HepG2 (cell line): ENCODE results near the gene SLC13A3. TPM values are rescaled to one million over a fixed set of nuclear protein-coding genes. Genes with fewer than 3 reads are reported as not detected.
A peak's percentile ranks its signal among the peaks of the same experiment; 100 is the strongest.

Source experiments
- ATF1 ChIP-seq: IDR thresholded peaks from 2 replicates; pipeline ENCODE4 v1.6.1; 2016; ENCODE audit warnings: mild to moderate bottlenecking, control low read depth
- ESRRA ChIP-seq: sonication (generic); formaldehyde crosslinking; IDR thresholded peaks from 2 replicates; pipeline ENCODE4 v1.5.1; 2020; ENCODE audit warnings: mild to moderate bottlenecking, low read depth, missing genetic modification reagents
- LBX2 ChIP-seq: sonication (generic); formaldehyde crosslinking; IDR thresholded peaks from 2 replicates; pipeline ENCODE4 v1.5.0; 2020; ENCODE audit warnings: missing genetic modification reagents, mild to moderate bottlenecking, borderline replicate concordance
- MAFK ChIP-seq, 2 experiments: IDR thresholded peaks in 1 of 2; conservative IDR thresholded peaks in 1 of 2; 2 replicates each; pipeline ENCODE4 v1.6.1; 2011; ENCODE audit warnings: improper control_type of control experiment in 2 of 2, low read length in 2 of 2
- PBX3 ChIP-seq: sonication (generic); formaldehyde crosslinking; IDR thresholded peaks from 2 replicates; pipeline ENCODE4 v1.8.1; 2023; ENCODE audit warnings: missing genetic modification reagents, inconsistent platforms, borderline replicate concordance
- POLR2AphosphoS2 ChIP-seq: IDR thresholded peaks from 2 replicates; pipeline ENCODE4 v1.6.1; 2011; ENCODE audit warnings: low read depth, low read length, improper control_type of control experiment
- RBM39 ChIP-seq: fragments of 200-400 bp; formaldehyde crosslinking; IDR thresholded peaks from one replicate; pipeline ENCODE4 v1.6.1; 2018; ENCODE audit warnings: antibody characterized with exemption, mild to moderate bottlenecking, low read depth, low read length; ENCODE audit not compliant: poor library complexity, severe bottlenecking
- SETDB1 ChIP-seq: sonication (generic); formaldehyde crosslinking; IDR thresholded peaks from 2 replicates; pipeline ENCODE4 v1.5.1; 2020; ENCODE audit warnings: missing genetic modification reagents, mild to moderate bottlenecking, borderline replicate concordance
- THAP11 ChIP-seq: IDR thresholded peaks from 2 replicates; pipeline ENCODE4 v1.6.1; 2016; ENCODE audit warnings: missing biosample characterization, missing genetic modification reagents
- WIZ ChIP-seq: sonication (generic); formaldehyde crosslinking; IDR thresholded peaks from 2 replicates; pipeline ENCODE4 v1.5.1; 2020; ENCODE audit warnings: mild to moderate bottlenecking, missing genetic modification reagents
- ZBTB1 ChIP-seq: sonication (generic); formaldehyde crosslinking; IDR thresholded peaks from 2 replicates; pipeline ENCODE4 v1.4.0; 2020; ENCODE audit warnings: missing genetic modification reagents, borderline replicate concordance
- ZNF136 ChIP-seq: sonication (generic); formaldehyde crosslinking; IDR thresholded peaks from 2 replicates; pipeline ENCODE4 v1.8.1; 2022; ENCODE audit warnings: low read depth, mild to moderate bottlenecking, moderate library complexity, missing genetic modification reagents
- ZNF138 ChIP-seq: sonication (generic); formaldehyde crosslinking; IDR thresholded peaks from 2 replicates; pipeline ENCODE4 v1.5.0; 2020; ENCODE audit warnings: mild to moderate bottlenecking, low read depth, missing genetic modification reagents
- ZNF720 ChIP-seq: sonication (generic); formaldehyde crosslinking; IDR thresholded peaks from 2 replicates; pipeline ENCODE4 v1.4.0; 2020; ENCODE audit warnings: missing genetic modification reagents
- ZNF747 ChIP-seq: sonication (generic); formaldehyde crosslinking; IDR thresholded peaks from 2 replicates; pipeline ENCODE4 v1.8.1; 2023; ENCODE audit warnings: missing genetic modification reagents, mild to moderate bottlenecking, borderline replicate concordance
- ZNF768 ChIP-seq: sonication (generic); formaldehyde crosslinking; IDR thresholded peaks from 2 replicates; pipeline ENCODE4 v1.4.0; 2020; ENCODE audit warnings: missing genetic modification reagents
- ZSCAN25 ChIP-seq: sonication (generic); formaldehyde crosslinking; IDR thresholded peaks from 2 replicates; pipeline ENCODE4 v1.8.0; 2022; ENCODE audit warnings: mild to moderate bottlenecking, missing genetic modification reagents
- polyA plus RNA-seq, 8 experiments: library from polyadenylated mRNA; depleted of rRNA in 3 of 8; stranded (reverse) in 7 of 8; unstranded in 1 of 8; fragments of >200 nt; fragmentation: Illumina TruSeq in 4 of 8; extraction: Trizol in 4 of 8; gene quantifications; 2 replicates each; pipeline versions ENCODE4 v1.2.1 to v1.2.3, GENCODE V29; 2011 to 2016; ENCODE audit warnings: low read depth in 4 of 8, missing spikeins in 1 of 8, mixed read lengths in 1 of 8; ENCODE audit not compliant: insufficient read depth in 1 of 8
- total RNA-seq, 5 experiments: library from RNA; depleted of rRNA; stranded (reverse); fragments of >200 nt; fragmentation: Illumina TruSeq; extraction: Trizol; gene quantifications; 2 replicates each; pipeline ENCODE4 v1.2.3, GENCODE V29; 2016; ENCODE audit warnings: low read depth in 1 of 5
- TF ChIP-seq, protein P1 (sequence below): sonication (generic); formaldehyde crosslinking; IDR thresholded peaks from 2 replicates; pipeline ENCODE4 v1.4.0; 2020; ENCODE audit warnings: mild to moderate bottlenecking, missing genetic modification reagents
- TF ChIP-seq, protein P2 (sequence below): sonication (generic); formaldehyde crosslinking; IDR thresholded peaks from 2 replicates; pipeline ENCODE4 v1.5.1; 2020; ENCODE audit warnings: missing genetic modification reagents, mild to moderate bottlenecking, borderline replicate concordance
- TF ChIP-seq, protein P3 (sequence below): IDR thresholded peaks from 2 replicates; pipeline ENCODE4 v1.6.1; 2016; ENCODE audit warnings: low read depth, borderline replicate concordance
- TF ChIP-seq, protein P4 (sequence below): sonication (generic); formaldehyde crosslinking; IDR thresholded peaks from 2 replicates; pipeline ENCODE4 v1.4.0; 2020; ENCODE audit warnings: missing genetic modification reagents

The SLC13A3 gene
- total and polyA plus RNA-seq, 2 of the 13 experiments (the other 11 are each of a cell fraction or from before 2014, with no cell fraction given): 66.5 to 76.0 TPM

DNA sequence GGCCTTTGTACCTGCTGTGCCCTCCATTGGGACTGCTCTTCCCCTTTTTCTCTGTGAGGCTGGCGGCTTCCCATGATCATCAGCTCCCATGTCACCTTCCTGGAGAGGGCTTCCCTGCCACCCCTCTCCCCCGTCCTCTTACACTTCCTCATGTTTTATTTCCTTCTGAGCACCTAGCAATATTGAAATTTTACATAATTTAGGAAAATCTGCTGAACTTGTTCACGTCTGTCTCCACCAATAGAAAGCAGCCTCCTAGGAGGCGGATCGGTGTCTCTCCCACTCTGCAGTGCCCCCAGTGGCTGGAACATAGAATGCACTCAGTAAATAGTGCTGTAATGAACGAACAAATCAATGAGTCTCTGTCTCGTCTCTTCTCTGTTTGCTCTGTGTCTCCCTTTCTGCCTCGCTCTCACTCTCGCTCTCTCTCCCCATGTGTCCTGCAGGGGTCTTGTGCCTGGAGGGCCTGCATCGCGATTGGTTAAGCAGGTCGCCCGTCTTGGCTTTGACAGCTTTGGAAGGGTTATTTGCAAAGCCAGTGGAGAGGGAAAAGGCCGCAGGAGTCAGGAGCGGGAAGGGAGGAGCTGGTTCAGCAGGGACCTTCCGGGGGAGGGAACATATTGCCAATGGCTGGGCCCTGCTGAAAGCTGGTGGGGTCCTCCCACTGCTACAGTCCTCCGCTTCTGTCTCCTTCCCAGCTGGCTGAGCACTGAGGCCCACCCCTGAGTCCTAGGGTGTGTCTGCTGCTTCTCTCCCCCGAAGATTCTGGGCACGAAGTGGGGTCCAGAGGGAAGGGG, 88.7 kb downstream of the SLC13A3 start (continued):
- TF ChIP-seq, protein P1, sequence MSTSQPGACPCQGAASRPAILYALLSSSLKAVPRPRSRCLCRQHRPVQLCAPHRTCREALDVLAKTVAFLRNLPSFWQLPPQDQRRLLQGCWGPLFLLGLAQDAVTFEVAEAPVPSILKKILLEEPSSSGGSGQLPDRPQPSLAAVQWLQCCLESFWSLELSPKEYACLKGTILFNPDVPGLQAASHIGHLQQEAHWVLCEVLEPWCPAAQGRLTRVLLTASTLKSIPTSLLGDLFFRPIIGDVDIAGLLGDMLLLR: 0 out of 2 replicates have a peak, but pooled peaks have one; percentile 25
- TF ChIP-seq ZSCAN25 (peak; percentile 41; the same call in 1 of the 2 replicates), ESRRA (no peak), MAFK (conservative IDR thresholded peaks at IDR 0.05 in 1 of 2, IDR thresholded peaks at IDR 0.05 in 1 of 2; ENCODE audit: low read length in 2 of 2) (no peak), THAP11 (CRISPR knock-in tag) (peak; percentile 54), ZNF747 (CRISPR knock-in tag) (no peak), ZNF720 (CRISPR knock-in tag) (0 out of 2 replicates have a peak, but pooled peaks have one; percentile 33), RBM39 (peak; percentile 66), ZBTB1 (no peak), ZNF136 (0 out of 2 replicates have a peak, but pooled peaks have one; percentile 64), PBX3 (CRISPR knock-in tag) (no peak), SETDB1 (CRISPR knock-in tag) (no peak), WIZ (CRISPR knock-in tag) (no peak; the same call in 1 of the 2 replicates), ATF1 (CRISPR knock-in tag) (0 out of 2 replicates have a peak, but pooled peaks have one; percentile 35), POLR2AphosphoS2 (no peak), ZNF138 (CRISPR knock-in tag) (no peak), LBX2 (CRISPR knock-in tag) (peak; percentile 40; the same call in 1 of the 2 replicates), ZNF768 (CRISPR knock-in tag) (no peak; the same call in 1 of the 2 replicates)
- TF ChIP-seq, protein P2, sequence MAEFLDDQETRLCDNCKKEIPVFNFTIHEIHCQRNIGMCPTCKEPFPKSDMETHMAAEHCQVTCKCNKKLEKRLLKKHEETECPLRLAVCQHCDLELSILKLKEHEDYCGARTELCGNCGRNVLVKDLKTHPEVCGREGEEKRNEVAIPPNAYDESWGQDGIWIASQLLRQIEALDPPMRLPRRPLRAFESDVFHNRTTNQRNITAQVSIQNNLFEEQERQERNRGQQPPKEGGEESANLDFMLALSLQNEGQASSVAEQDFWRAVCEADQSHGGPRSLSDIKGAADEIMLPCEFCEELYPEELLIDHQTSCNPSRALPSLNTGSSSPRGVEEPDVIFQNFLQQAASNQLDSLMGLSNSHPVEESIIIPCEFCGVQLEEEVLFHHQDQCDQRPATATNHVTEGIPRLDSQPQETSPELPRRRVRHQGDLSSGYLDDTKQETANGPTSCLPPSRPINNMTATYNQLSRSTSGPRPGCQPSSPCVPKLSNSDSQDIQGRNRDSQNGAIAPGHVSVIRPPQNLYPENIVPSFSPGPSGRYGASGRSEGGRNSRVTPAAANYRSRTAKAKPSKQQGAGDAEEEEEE: no peak
- TF ChIP-seq, protein P3, sequence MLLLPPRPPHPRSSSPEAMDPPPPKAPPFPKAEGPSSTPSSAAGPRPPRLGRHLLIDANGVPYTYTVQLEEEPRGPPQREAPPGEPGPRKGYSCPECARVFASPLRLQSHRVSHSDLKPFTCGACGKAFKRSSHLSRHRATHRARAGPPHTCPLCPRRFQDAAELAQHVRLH (CRISPR knock-in tag): no peak; the same call in 1 of the 2 replicates
- TF ChIP-seq, protein P4, sequence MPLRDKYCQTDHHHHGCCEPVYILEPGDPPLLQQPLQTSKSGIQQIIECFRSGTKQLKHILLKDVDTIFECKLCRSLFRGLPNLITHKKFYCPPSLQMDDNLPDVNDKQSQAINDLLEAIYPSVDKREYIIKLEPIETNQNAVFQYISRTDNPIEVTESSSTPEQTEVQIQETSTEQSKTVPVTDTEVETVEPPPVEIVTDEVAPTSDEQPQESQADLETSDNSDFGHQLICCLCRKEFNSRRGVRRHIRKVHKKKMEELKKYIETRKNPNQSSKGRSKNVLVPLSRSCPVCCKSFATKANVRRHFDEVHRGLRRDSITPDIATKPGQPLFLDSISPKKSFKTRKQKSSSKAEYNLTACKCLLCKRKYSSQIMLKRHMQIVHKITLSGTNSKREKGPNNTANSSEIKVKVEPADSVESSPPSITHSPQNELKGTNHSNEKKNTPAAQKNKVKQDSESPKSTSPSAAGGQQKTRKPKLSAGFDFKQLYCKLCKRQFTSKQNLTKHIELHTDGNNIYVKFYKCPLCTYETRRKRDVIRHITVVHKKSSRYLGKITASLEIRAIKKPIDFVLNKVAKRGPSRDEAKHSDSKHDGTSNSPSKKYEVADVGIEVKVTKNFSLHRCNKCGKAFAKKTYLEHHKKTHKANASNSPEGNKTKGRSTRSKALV: no peak
